Gastroesophageal sphincter (tissue), 4 donors: ENCODE data around the gene SUMO4. TPM values are rescaled to one million over a fixed set of nuclear protein-coding genes. Genes with fewer than 3 reads are reported as not detected.

Source experiments
- ATAC-seq: fragments of 150-250 bp; one replicate; pipeline ENCODE4 v1.9.1; 2016; ENCODE audit warnings: mild to moderate bottlenecking, moderate library complexity
- H3K27ac ChIP-seq, 4 donors: fragments of 200-600 bp; sonication (generic) in 3 of 4; 1 replicate in 3 of 4; 2 replicates in 1 of 4; pipeline ENCODE4 v1.5.1; 2016 to 2019
- H3K27me3 ChIP-seq: fragments of 200-600 bp; sonication (generic); one replicate; pipeline ENCODE4 v1.5.1; 2019
- H3K36me3 ChIP-seq, 2 donors: fragments of 200-600 bp; sonication (generic); one replicate each; pipeline ENCODE4 v1.5.1; 2019; ENCODE audit warnings: control low read depth in 1 of 2
- H3K4me1 ChIP-seq, 3 donors: fragments of 200-600 bp; sonication (generic); 1 replicate in 2 of 3; 2 replicates in 1 of 3; pipeline ENCODE4 v1.5.1; 2016 to 2019; ENCODE audit warnings: control low read depth in 2 of 3
- H3K4me3 ChIP-seq, 2 donors: fragments of 200-600 bp; sonication (generic); one replicate each; pipeline ENCODE4 v1.5.1; 2019; ENCODE audit warnings: mild to moderate bottlenecking in 1 of 2, moderate library complexity in 1 of 2
- H3K9me3 ChIP-seq, 3 donors: fragments of 200-600 bp; sonication (generic); one replicate each; pipeline ENCODE4 v1.5.1; 2017 to 2019; ENCODE audit warnings: control low read depth in 2 of 3
- CTCF ChIP-seq, 4 experiments: fragments of 200-600 bp in 2 of 4; fragments of 450-650 bp in 2 of 4; sonication (generic) in 1 of 4; IDR thresholded peaks; one replicate each; pipeline ENCODE4 v1.5.1; 2017 to 2019; ENCODE audit warnings: antibody characterized with exemption in 4 of 4, mild to moderate bottlenecking in 2 of 4, moderate library complexity in 2 of 4
- EP300 ChIP-seq: sonication (generic); formaldehyde crosslinking; IDR thresholded peaks from one replicate; pipeline ENCODE4 v1.6.1; 2017; ENCODE audit warnings: antibody characterized with exemption, mild to moderate bottlenecking
- POLR2A ChIP-seq, 2 donors: fragments of 450-650 bp; IDR thresholded peaks; one replicate each; pipeline ENCODE4 v1.6.1; 2017; ENCODE audit warnings: antibody characterized with exemption in 2 of 2, mild to moderate bottlenecking in 2 of 2, moderate library complexity in 1 of 2
- POLR2AphosphoS5 ChIP-seq: sonication (generic); formaldehyde crosslinking; IDR thresholded peaks from one replicate; pipeline ENCODE4 v1.6.1; 2017; ENCODE audit warnings: antibody characterized with exemption
- WGBS, 2 donors: methylation state at CpG; one replicate each; pipeline ENCODE4 v1.1.5; 2018; ENCODE audit warnings: low coverage in 1 of 2; 5-methylcytosine and 5-hydroxymethylcytosine counted together
- total RNA-seq, 4 donors: library from RNA; depleted of rRNA; stranded (reverse); fragments of >200 nt; gene quantifications; one replicate each; pipeline ENCODE4 v1.1.0, GENCODE V29; 2016

Gene SUMO4
- total RNA-seq, 4 donors from 2014 or later, result 1.9 to 2.4 (median 2.0) TPM; not detected in 1

- no peak for ATAC-seq
- H3K36me3 ChIP-seq, result peaks cover 0 to 16% of the 10 kb centered on the region in 2 donors
- TF ChIP-seq CTCF (IDR thresholded peaks at IDR 0.05), result no peak
- TF ChIP-seq EP300, result no peak
- TF ChIP-seq POLR2AphosphoS5, result no peak
- no peak for TF ChIP-seq POLR2A (IDR thresholded peaks at IDR 0.05)
- H3K4me3 ChIP-seq, result no peak overlapping the region
- no peak overlapping the region for H3K27ac ChIP-seq
- peaks cover 0 to 3% (median 0%) of the 10 kb centered on the region in 3 donors for H3K4me1 ChIP-seq
- H3K27me3 ChIP-seq, result no peaks in the 10 kb centered on the region
- no peaks in the 10 kb centered on the region for H3K9me3 ChIP-seq
These were observed 6.9 kb upstream of the SUMO4 start for GRCh38 chr6:149393002-149393679.

- no peak overlapping the region for H3K4me3 ChIP-seq
- peaks cover 0 to 33% of the 10 kb centered on the region in 2 donors for H3K36me3 ChIP-seq
- no peaks in the 10 kb centered on the region for H3K27me3 ChIP-seq
- TF ChIP-seq POLR2AphosphoS5, result no peak
- TF ChIP-seq POLR2A (IDR thresholded peaks at IDR 0.05), result no peak
- no peak for TF ChIP-seq EP300
- no peak for TF ChIP-seq CTCF (IDR thresholded peaks at IDR 0.05)
- no peak for ATAC-seq
- no peaks in the 10 kb centered on the region for H3K9me3 ChIP-seq
- H3K27ac ChIP-seq, result no peak overlapping the region
- H3K4me1 ChIP-seq, result no peaks in the 10 kb centered on the region
These were observed 4.9 kb upstream of the SUMO4 start for GRCh38 chr6:149395185-149395584.

- no peak for TF ChIP-seq POLR2A (IDR thresholded peaks at IDR 0.05)
- TF ChIP-seq EP300, result no peak
- no peak for TF ChIP-seq CTCF (IDR thresholded peaks at IDR 0.05)
- TF ChIP-seq POLR2AphosphoS5, result no peak
- WGBS, 2 donors, result 96 to 97% methylated on average over 5 to 6 of the region's 6 CpGs
- H3K4me1 ChIP-seq, result no peaks in the 10 kb centered on the region
- H3K4me3 ChIP-seq, result no peak overlapping the region
- no peak for ATAC-seq
- H3K9me3 ChIP-seq, result no peaks in the 10 kb centered on the region
- peaks cover 0 to 39% of the 10 kb centered on the region in 2 donors for H3K36me3 ChIP-seq
- H3K27me3 ChIP-seq, result no peaks in the 10 kb centered on the region
- no peak overlapping the region for H3K27ac ChIP-seq
These were observed 2.7 kb upstream of the SUMO4 start for GRCh38 chr6:149397384-149397783.

GRCh38 chr6:149403534-149403933, 3.5 kb downstream of the SUMO4 start:
- Histone ChIP-seq H3K27me3 (no peaks in the 10 kb centered on the region), H3K27ac (no peak overlapping the region), H3K4me1 (no peaks in the 10 kb centered on the region), H3K4me3 (no peak overlapping the region), H3K36me3 (peaks cover 0 to 64% of the 10 kb centered on the region in 2 donors), H3K9me3 (no peaks in the 10 kb centered on the region)
- no peak for ATAC-seq
- 93 to 95% methylated on average over 2 to 3 of the region's 3 CpGs for whole genome bisulfite sequencing, 2 donors
- no peak for TF ChIP-seq POLR2AphosphoS5
- TF ChIP-seq POLR2A (IDR thresholded peaks at IDR 0.05), result no peak
- no peak for TF ChIP-seq EP300
- TF ChIP-seq CTCF (IDR thresholded peaks at IDR 0.05), result no peak
